GM21723 (cell line): ENCODE data around the gene RRAD.
"Not testable (repeated sequence)": the region's sequence is repeated elsewhere in the genome, so short reads cannot be mapped to it uniquely, and the experiment has no call there.

Experiments used
- ATAC-seq: cut with Tn5 transposase; IDR thresholded peaks from one replicate; pipeline ENCODE4 v1.9.1; 2021; ENCODE audit warnings: mild to moderate bottlenecking, moderate library complexity; ENCODE audit not compliant: unreplicated experiment

Gene RRAD

DNA sequence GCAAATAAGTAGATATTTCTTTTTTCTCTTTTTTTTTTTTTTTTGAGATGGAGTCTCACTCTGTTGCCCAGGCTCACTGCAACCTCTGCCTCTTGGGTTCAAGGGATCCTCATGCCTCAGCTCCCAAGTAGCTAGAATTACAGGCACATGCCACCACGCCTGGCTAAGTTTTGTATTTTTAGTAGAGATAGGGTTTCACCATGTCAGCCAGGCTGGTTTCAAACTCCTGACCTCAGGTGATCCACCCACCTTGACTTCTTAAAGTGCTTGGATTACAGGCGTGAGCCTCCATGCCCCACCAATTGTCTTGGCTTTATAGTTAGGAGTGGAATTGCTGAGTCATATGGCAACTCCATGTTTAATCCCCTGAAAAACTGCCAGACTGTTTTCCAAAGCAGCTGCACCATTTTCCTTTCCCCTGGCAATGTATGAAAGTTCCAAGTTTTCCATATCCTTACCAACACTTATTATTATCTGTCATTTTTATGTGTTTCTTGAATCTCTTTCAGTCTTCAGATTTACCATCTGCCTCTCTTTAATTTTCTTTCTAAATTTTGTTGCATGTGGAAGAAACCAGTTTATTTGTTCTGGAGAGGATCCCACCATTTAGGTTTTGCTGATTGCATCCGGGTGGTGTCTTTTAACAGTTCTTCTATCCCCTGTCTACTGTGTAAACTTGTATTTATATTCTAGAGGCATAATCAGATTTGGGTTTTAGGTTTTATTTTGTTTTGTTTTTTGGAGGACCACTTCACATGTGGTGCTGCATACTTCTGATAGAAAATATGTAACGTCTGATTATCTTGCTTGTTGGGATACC lies 25.8 kb upstream of the RRAD start:
- ATAC-seq, result no peak

DNA sequence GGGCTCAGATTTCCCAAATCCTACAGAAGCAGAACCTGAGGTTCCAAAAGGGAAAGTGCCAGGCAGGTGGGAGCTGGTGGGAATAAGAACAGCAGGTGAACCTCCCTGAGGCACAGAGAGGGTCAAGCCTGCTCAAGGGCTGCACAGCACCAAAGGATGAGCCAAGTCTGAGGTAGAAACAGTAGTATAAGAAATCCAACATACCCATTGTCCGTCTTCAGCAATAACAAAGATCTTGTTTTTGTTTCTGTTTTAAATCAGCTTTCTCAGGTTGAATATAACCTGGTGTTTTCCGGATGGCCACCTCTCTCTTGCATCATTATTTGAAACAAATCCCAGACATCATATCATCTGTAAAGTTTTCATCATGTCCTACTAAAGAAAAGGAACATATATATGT lies 25.1 kb upstream of the RRAD start:
- ATAC-seq, result no peak

DNA sequence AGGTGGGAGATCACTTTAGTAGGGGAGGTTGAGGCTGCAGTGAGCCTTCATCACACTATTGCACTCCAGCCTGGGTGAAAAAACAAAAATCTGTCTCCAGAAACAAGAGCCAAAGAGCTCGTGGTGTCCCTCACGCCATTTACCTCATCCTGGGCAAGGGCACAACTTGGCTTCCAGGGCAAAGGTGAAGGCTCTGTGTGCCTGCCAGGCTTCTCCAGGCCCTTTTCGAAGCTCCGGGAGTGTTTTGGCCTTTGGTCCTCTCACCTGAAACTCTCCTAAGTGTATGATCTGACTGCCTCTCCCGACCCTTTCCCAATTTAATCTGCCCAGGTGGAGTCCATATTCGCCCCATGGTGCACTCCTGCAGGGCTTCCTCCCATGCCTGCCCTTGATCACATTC lies 24.1 kb upstream of the RRAD start:
- ATAC-seq, result no peak

DNA sequence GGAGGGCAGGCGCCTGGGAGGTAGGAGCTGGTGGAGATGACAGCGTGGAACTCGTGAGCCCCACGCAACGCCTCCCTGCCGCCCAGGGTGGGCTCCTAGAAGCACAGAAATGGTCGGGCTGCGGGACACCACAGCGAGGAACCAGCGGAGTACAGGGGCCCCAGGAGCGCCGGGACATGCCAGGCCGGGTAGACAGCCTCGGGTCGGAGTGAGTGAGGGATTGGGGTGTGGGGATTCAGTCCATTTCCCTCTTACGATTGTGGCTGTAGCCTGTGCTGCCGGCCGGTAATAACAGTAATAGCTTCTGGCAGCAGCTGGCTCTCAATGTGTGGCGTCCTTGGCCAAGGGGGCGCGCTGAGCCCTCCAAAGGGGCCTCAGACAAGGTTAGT lies 23.5 kb upstream of the RRAD start:
- ATAC-seq, result no peak

DNA sequence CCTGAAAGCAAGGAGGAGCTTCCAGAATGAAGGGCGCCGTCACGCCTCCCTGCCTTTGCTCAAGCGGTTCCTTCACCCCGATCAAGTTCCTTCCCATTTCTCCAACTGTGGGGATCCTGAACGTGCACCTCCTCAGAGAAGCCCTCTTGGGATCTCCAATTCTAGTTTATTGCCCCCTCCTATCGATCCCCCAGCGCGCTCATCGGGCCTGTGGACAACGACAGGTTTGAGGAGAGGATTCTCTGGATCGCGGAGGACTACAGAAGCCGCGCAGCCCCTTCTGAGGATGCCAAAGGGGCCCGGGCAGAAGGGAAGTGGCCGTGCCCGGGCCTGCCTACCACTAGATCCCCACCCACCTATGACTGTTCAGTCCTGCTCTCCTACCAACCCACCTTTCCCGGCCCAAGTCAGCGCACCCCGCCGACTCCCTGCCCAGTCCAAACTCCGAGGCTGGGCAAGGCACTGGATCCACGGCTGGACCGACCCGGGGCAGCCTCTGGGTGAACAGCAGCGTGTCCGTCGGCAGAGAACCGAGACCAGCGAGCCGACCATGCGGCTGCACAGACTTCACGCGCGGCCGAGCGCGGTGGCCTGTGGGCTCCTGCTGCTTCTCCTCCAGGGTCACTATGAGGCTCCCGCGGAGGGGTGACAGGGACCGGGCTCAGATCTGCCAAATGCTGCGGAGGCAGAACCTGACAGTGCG lies 22.9 kb upstream of the RRAD start:
- ATAC-seq, result no peak

DNA sequence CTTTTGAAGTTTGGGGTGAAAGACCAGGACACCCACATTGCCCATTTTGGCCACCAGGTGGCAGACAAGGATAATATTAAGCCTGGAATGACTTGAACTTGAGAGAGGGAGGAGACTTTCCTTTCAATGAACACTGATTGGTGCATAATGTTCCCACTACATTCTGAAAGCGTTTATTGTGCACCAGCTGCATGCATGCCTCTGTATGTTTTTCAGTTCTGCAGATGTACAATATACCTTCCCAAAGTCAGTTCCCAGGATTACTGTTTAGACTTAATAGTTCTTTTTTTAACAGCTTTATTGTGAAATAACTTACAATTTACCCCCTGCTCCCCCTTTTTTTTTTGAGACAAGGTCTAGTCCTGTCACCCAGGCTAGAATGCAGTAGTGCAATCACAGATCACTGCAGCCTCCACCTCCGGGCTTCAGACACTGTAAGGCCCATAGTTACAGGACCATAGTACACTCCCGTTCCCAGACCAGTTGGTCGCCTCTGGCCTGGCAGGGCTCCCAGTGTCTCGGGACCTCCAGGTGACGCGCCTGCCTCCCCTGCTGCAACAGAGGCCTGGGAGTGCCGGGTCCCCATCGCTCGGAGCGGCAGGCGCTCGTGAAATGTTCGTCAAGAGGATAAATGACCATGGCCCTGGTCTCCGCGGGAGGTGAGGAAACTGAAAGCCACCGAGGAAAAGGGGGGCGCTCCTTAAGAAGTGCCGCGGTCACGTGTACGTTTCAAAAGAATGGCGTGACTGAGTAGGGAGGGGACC lies 22.1 kb upstream of the RRAD start:
- ATAC-seq, result peak; percentile 68

DNA sequence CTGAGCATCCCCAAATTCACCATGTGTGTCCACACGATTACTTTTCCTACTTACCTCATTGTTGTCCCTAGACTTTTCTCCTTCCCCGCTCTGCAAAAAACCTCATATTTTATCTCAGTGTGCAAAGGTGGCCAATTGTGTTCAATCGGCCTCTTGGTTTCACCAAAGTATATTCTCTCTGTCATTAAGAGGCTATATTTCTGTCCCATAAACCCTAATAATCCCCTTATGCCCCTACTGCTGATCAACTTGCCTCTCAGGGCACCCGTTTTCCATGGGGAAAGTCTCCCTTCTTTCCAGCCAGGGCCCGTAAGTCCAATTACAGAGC lies 21.6 kb upstream of the RRAD start:
- no peak for ATAC-seq

DNA sequence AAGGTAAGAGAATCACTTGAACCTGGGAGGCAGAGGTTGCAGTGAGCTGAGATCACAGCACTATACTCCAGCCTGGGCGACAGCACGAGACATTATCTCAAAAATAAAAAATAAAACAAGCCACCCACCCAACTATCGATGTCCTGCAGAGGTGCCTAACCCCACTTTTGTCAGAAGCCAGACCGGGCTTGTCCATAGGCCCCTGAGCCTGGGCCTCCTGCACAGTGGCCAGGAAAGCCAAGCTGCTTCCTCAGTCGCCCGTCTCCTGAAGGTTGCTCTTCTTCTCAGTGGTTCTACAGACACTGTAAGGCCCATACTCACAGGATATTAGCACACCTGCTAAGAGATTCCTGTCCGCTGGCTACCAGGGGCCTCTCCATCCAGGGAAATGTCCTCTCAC lies 21.2 kb upstream of the RRAD start:
- ATAC-seq, result no peak

DNA sequence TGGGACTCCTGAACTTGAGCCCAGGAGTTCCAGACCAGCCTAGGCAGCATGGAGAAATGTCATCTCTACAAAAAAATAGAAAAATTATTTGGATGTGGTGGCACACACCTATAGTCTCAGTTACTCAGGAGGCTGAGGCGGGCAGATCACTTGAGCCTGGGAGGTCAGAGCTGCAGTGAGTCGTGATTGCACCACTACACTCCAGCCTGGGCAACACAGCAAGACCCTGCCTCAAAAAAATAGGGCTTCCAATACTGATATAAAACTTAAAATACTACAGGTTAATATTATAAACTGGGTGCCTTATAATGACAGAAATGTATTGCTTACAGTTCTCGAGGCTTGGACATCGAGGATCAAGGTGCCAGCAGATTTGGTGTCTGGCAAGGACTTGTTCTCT lies 20.6 kb upstream of the RRAD start:
- no peak for ATAC-seq

DNA sequence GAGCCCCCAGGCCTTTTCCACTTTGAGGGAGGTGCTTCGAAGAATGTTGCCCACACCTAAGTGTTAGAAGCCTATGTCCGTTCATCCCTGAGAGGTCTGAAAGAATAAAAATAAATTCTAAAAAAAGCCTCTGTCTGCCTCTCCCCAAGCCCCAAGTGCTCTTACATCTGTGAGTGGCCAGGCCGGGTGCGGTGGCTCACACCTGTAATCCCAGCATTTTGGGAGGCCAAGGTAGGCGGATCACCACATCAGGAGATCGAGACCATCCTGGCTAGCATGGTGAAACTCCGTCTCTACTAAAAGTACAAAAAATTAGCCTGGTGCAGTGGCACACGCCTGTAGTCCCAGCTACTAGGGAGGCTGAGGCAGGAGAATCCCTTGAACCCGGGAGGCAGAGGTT lies 19.6 kb upstream of the RRAD start:
- not testable (repeated sequence) for ATAC-seq

DNA sequence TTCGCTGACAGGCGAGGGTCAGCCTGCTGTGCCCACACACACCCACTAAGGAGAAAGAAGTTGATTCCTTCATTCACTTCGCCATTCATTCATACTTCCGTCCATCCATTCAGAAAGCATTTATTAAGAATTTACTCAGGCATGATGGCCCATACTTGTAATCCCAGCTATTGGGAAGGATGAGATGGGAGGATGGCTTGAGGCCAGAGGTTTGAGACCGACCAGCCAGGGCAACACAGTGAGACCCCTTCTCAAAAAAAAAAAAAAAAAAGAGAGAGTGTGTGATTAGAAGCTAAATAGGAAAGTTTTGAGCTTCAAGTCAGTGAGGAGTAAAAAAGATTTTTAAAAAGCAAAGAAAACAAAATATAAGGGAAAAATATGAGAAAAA lies 18.7 kb upstream of the RRAD start:
- ATAC-seq, result no peak

DNA sequence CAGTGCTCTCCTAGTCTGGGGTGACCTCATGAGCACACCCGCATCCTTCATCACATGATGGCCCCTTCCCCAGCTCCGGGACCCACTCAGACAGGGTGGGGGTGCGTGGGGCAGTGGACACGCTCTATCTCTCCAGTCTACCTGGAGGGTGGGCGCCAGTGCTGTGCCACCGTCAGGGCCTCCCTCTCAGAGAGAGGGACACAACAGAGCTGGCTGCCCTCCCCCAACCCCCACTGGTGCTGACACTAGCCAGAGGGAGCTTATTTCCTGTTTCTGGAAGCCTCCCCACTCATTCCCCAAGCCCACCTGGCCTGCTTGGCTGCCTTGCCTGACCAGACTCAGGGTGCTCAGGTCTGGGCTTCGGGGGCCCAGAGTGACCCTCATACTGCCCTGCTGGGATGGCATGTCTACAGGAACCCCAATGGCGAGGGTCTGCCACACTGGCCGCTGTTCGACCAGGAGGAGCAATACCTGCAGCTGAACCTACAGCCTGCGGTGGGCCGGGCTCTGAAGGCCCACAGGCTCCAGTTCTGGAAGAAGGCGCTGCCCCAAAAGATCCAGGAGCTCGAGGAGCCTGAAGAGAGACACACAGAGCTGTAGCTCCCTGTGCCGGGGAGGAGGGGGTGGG lies 18.2 kb upstream of the RRAD start:
- no peak for ATAC-seq

DNA sequence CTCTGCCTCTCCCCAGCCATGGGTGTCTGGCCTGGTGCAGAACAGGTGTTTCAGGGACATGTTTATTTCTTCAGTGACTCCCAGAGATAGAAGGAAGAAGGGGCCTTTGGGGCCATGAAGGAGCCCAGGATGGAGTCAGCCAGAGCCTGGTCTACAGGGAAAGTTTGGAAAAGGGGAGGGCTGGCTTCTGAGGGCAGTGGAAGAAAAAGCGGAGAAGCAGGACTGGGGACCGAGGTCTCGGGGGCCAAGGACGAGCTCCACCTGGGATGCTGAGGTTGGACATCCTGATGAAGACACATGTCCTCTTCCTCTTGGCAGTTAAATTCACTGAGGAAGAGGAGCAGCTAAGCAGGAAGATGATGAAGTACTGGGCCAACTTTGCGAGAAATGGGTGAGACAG lies 17.6 kb upstream of the RRAD start:
- ATAC-seq, result no peak

DNA sequence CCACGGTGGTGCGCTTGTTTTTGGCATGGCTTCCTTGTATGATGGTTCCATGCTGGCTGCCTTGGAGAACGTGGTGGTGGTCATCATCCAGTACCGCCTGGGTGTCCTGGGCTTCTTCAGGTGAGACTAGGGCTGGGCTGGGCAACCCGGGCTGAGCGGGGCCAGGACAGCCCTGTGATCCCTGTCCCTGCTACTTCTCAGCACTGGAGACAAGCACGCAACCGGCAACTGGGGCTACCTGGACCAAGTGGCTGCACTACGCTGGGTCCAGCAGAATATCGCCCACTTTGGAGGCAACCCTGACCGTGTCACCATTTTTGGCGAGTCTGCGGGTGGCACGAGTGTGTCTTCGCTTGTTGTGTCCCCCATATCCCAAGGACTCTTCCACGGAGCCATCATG lies 14.9 kb upstream of the RRAD start:
- ATAC-seq, result no peak

DNA sequence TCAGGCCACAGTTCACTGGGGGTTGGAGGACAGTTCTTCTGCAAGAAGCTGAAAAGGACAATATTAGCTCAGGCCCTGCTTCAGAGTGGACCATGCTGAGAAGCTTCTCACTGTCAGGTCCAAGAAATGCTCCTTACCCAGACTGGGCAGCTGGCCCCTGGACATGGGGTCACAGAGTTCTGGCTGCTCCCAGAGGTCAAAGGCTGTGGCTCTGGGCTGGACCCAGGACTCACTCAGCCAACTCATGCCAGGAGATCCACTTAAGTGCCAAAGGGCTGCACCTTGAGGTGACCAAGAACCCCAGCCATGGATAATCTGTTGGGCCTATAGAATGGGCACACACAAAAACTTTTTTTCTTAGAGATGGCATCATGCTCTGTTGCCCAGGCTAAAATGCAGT lies 14.0 kb upstream of the RRAD start:
- no peak for ATAC-seq

DNA sequence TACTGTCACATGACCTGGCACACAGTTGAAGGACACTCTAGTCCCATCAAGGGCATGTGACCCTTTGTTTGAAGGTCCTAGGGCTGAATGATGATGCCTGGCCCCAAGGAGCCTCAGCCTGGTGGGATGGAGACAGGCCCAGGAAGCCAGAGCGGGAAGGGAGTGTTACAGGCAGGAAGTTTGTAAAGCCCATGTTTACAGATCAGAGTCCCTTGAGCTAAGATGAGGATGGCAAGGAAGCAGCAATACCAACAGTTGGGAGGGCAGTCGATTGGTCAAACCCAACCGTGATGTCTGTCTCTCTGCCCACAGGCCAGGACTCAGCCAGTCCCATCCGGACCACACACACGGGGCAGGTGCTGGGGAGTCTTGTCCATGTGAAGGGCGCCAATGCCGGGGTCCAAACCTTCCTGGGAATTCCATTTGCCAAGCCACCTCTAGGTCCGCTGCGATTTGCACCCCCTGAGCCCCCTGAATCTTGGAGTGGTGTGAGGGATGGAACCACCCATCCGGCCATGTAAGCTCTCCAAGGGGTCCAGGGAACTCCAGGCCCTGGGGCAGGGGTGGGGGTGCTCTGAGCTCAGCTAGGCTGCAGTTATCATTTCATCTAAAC lies 12.5 kb upstream of the RRAD start:
- ATAC-seq, result no peak

DNA sequence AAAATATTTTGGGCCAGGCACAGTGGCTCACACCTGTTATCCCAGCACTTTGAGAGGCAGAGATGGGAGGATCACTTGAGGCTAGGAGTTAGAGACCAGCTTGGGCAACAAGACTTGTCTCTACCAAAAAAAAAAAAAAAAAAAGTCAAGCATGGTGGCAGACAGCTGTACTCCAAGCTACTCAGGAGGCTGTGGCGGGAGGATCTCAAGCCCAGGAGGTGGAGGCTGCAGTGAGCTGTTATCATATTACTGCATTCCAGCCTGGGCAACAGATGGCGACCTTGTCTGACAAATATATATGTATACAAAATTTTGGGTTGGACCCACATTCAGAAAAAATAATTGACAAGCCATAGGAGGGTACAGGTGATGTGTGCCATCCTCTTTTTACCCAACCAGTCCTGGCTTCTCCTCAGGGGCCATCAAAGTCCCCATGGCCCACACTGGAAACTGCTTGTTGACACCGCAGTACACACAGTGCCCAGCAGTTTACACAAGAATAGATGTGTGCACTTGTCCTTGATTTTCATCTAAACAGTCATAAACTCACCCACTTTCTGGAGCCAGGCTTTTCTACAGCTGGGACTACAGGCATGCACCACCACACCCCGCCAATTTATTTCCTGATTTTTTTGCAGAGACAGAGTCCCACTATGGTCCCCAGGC lies 11.7 kb upstream of the RRAD start:
- ATAC-seq, result no peak

DNA sequence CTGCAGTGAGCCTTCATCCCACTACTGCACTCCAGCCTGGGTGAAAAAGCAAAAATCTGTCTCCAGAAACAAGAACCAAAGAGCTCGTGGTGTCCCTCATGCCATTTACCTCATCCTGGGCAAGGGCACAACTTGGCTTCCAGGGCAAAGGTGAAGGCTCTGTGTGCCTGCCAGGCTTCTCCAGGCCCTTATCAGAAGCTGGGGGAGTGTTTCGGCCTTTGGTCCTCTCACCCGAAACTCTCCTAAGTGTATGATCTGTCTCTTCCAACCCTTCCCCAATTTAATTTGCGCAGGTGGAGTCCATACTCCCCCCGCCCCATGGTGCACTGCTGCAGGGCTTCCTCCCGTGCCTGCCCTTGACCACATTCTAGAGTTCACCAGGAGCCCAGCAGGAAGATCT lies 11.1 kb upstream of the RRAD start:
- no peak for ATAC-seq

DNA sequence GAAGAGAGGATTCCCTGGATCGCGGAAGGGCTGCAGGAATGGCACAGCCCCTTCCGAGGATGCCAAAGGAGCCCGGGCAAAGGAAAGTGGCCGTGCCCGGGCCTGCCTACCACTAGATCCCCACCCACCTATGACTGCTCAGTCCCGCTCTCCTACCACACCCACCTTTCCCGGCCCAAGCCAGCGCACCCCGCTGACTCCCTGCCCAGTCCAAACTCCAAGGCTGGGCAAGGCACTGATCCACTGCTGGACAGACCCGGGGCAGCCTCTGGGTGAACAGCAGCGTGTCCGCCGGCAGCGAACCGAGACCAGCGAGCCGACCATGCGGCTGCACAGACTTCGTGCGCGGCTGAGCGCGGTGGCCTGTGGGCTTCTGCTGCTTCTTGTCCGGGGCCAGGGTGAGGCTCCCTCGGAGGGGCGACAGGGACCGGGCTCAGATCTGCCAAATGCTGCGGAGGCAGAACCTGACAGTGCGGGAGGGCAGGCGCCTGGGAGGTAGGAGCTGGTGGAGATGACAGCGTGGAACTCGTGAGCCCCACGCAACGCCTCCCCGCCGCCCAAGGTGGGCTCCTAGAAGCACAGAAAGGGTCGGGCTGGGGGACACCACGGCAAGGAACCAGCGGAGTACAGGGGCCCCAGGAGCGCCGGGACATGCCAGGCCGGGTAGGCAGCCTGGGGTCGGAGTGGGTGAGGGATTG lies 10.1 kb upstream of the RRAD start, which contains the start of gene CES2:
Gene CES2 (plus strand): TSS at position 203 of the 698 bp plus-strand sequence. CDS start 120 bp downstream, at position 323.
- ATAC-seq, result no peak

DNA sequence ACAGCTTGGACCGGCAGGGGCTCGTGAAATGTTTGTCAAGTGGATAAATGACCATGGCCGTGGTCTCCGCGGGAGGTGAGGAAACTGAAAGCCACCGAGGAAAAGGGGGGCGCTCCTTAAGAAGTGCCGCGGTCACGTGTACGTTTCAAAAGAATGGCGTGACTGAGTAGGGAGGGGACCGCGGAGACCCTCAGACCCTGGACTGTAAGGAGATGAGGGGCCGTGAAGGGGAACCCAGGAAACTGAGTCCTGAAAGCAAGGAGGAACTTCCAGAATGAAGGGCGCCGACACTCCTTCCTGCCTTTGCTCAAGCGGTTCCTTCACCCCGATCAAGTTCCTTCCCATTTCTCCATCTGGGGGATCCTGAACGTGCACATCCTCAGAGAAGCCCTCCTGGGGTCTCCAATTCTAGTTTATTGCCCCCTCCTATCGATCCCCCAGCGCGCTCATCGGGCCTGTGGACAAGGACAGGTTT lies 9.5 kb upstream of the RRAD start:
- not testable (repeated sequence) for ATAC-seq
